GM18498 (cell line): Measurements from ENCODE around the gene SIRPG.
"Not testable (repeated sequence)": the region's sequence is repeated elsewhere in the genome, so short reads cannot be mapped to it uniquely, and the experiment has no call there.

Experiments used
- ATAC-seq: cut with Tn5 transposase; IDR thresholded peaks from one replicate; pipeline ENCODE4 v1.9.1; 2021; ENCODE audit warnings: mild to moderate bottlenecking, moderate library complexity; ENCODE audit not compliant: unreplicated experiment

SIRPG gene

GRCh38 chr20:1637226-1637625 is 20.4 kb downstream of the SIRPG start:
- ATAC-seq: no peak

- no peak for ATAC-seq
Measured at GRCh38 chr20:1636621-1637020, 21.0 kb downstream of the SIRPG start.

GRCh38 chr20:1635291-1635979 is 22.1 kb downstream of the SIRPG start:
- ATAC-seq: no peak

GRCh38 chr20:1633535-1633934 is 24.0 kb downstream of the SIRPG start:
- ATAC-seq: no peak

- no peak for ATAC-seq
Measured at GRCh38 chr20:1632178-1632577, 25.4 kb downstream of the SIRPG start.

GRCh38 chr20:1631309-1632151 is 26.0 kb downstream of the SIRPG start:
- no peak for ATAC-seq

GRCh38 chr20:1630186-1630585 is 27.4 kb downstream of the SIRPG start:
- ATAC-seq: no peak

- no peak for ATAC-seq
Measured at GRCh38 chr20:1629321-1629720, 28.3 kb downstream of the SIRPG start.

GRCh38 chr20:1628621-1629020 is 29.0 kb downstream of the SIRPG start:
- ATAC-seq: no peak

- ATAC-seq: no peak
Measured at GRCh38 chr20:1627200-1627550, 30.4 kb downstream of the SIRPG start.

- ATAC-seq: no peak
Measured at GRCh38 chr20:1626528-1627199, 30.9 kb downstream of the SIRPG start.

- no peak for ATAC-seq
Measured at GRCh38 chr20:1625083-1625690, 32.4 kb downstream of the SIRPG start.

GRCh38 chr20:1623501-1624205 is 33.9 kb downstream of the SIRPG start:
- ATAC-seq: no peak

GRCh38 chr20:1622450-1622849 is 35.1 kb downstream of the SIRPG start:
- no peak for ATAC-seq

GRCh38 chr20:1621316-1621715 is 36.3 kb downstream of the SIRPG start:
- no peak for ATAC-seq

- no peak for ATAC-seq
Measured at GRCh38 chr20:1619861-1620444, 37.6 kb downstream of the SIRPG start, which contains the start of gene SIRPB1. TSS of gene SIRPB1 (minus strand) at chr20:1620009. CDS start at chr20:1619944, 65 bp downstream.

GRCh38 chr20:1618954-1619540 is 38.5 kb downstream of the SIRPG start:
- no peak for ATAC-seq

GRCh38 chr20:1618479-1618878 is 39.1 kb downstream of the SIRPG start:
- ATAC-seq: no peak

GRCh38 chr20:1616858-1617434 is 40.6 kb downstream of the SIRPG start:
- ATAC-seq: no peak

- ATAC-seq: not testable (repeated sequence)
Measured at GRCh38 chr20:1610404-1610803, 47.2 kb downstream of the SIRPG start.
